ENCODE data around the gene SLC45A1.

The SLC45A1 gene

GRCh38 chr1:8338526-8339202 lies 20.8 kb downstream of the SLC45A1 start:
- no peak for DNase-seq

GRCh38 chr1:8339203-8339600 lies 21.3 kb downstream of the SLC45A1 start:
- DNase-seq = no peak

- no peak for DNase-seq
These were observed 22.5 kb downstream of the SLC45A1 start for GRCh38 chr1:8340448-8340847.

GRCh38 chr1:8342325-8342724 lies 24.4 kb downstream of the SLC45A1 start:
- no peak for DNase-seq

GRCh38 chr1:8343044-8343443 lies 25.1 kb downstream of the SLC45A1 start:
- no peak for DNase-seq

- no peak for DNase-seq
These were observed 25.6 kb downstream of the SLC45A1 start for GRCh38 chr1:8343464-8344001.

GRCh38 chr1:8344893-8345507 lies 27.1 kb downstream of the SLC45A1 start:
- no peak for DNase-seq

GRCh38 chr1:8345621-8346415 lies 27.9 kb downstream of the SLC45A1 start:
- no peak for DNase-seq

- DNase-seq = no peak
These were observed 29.7 kb downstream of the SLC45A1 start for GRCh38 chr1:8347635-8348034.

GRCh38 chr1:8348047-8348776 lies 30.3 kb downstream of the SLC45A1 start:
- DNase-seq = no peak

- peak; percentile 26 for DNase-seq
These were observed 31.0 kb downstream of the SLC45A1 start for GRCh38 chr1:8348777-8349472.

GRCh38 chr1:8349473-8349865 lies 31.6 kb downstream of the SLC45A1 start:
- DNase-seq = no peak

- DNase-seq = no peak
These were observed 32.0 kb downstream of the SLC45A1 start for GRCh38 chr1:8349961-8350360.

- DNase-seq = no peak
These were observed 33.2 kb downstream of the SLC45A1 start for GRCh38 chr1:8350914-8351684.

- DNase-seq = no peak
These were observed 34.0 kb downstream of the SLC45A1 start for GRCh38 chr1:8351693-8352470.

GRCh38 chr1:8352471-8352845 lies 34.5 kb downstream of the SLC45A1 start:
- no peak for DNase-seq

GRCh38 chr1:8352886-8353785 lies 35.2 kb downstream of the SLC45A1 start:
- no peak for DNase-seq

- DNase-seq = no peak
These were observed 36.1 kb downstream of the SLC45A1 start for GRCh38 chr1:8354038-8354437.

GRCh38 chr1:8355439-8356255 lies 37.7 kb downstream of the SLC45A1 start:
- no peak for DNase-seq

Data from MV-4-11 (cell line).